GM18861 (cell line): ENCODE results near the gene DBH.

Experiments used
- ATAC-seq: cut with Tn5 transposase; IDR thresholded peaks from one replicate; pipeline ENCODE4 v1.9.1; 2021; ENCODE audit not compliant: unreplicated experiment

DBH gene

GRCh38 chr9:133642708-133643361, 6.7 kb downstream of the DBH start:
- no peak for ATAC-seq

GRCh38 chr9:133643362-133643755, 7.2 kb downstream of the DBH start:
- ATAC-seq: no peak

- ATAC-seq: no peak
These were observed 8.0 kb downstream of the DBH start for GRCh38 chr9:133643978-133644760.

DNA sequence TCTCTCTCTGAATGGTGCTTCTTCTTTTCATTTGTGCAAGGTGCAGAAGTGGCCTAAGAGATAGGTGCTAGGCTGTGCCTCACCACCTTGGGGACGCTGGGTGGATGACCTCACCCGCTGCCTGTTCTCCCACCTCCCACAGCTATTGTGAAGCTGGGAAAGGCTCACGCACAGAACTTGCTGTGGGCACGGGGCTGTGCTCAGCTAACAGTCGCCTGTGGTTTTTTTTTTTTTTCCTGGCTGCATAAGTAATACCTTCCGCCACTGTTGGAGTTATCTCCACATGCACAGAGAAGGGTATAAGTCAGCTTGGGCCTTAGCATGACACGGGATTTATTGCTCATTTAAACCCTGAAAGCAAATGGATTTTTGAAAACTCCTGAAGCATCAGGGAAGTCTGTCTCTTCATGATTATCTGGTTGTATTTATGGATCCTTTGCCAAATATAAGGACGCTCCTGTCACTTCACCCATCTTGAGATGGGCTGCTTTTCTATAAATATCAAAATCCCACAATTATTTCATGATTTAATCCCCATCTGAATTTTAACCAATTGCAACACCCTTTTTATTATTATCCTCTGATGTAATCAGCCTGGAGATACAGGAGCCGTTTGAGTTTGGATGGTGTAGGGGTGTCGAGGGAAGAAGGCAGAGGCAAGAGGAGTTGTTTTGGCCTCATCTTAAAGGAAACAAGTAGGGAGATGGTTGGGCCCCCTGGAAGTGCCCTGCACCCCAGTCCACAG, 9.0 kb downstream of the DBH start:
- no peak for ATAC-seq

- no peak for ATAC-seq
These were observed 11.0 kb downstream of the DBH start for GRCh38 chr9:133647148-133647547.

GRCh38 chr9:133647765-133648469, 11.8 kb downstream of the DBH start:
- no peak for ATAC-seq

DNA sequence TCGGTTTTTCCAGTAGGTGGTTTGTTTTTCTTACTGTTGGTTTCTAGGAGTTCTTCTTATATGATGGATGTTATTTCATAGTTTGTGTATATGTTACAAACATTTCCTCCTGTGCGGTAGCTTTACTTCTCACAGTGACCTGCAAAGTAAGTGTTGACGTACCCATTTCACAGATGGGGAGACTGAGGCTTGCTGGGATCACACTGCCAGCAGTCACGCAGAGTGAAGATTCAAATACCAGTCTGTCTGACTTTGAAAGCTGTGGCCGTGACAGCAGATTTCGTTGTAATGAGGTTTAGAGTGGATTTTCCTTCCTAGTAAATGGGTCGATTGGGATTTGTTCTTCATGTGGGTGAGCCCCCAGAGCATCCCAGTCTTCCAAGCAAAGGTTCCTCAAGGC, 13.0 kb downstream of the DBH start:
- no peak for ATAC-seq

- no peak for ATAC-seq
These were observed 13.9 kb downstream of the DBH start for GRCh38 chr9:133650026-133650425.

- no peak for ATAC-seq
These were observed 17.5 kb downstream of the DBH start for GRCh38 chr9:133653638-133654037.

DNA sequence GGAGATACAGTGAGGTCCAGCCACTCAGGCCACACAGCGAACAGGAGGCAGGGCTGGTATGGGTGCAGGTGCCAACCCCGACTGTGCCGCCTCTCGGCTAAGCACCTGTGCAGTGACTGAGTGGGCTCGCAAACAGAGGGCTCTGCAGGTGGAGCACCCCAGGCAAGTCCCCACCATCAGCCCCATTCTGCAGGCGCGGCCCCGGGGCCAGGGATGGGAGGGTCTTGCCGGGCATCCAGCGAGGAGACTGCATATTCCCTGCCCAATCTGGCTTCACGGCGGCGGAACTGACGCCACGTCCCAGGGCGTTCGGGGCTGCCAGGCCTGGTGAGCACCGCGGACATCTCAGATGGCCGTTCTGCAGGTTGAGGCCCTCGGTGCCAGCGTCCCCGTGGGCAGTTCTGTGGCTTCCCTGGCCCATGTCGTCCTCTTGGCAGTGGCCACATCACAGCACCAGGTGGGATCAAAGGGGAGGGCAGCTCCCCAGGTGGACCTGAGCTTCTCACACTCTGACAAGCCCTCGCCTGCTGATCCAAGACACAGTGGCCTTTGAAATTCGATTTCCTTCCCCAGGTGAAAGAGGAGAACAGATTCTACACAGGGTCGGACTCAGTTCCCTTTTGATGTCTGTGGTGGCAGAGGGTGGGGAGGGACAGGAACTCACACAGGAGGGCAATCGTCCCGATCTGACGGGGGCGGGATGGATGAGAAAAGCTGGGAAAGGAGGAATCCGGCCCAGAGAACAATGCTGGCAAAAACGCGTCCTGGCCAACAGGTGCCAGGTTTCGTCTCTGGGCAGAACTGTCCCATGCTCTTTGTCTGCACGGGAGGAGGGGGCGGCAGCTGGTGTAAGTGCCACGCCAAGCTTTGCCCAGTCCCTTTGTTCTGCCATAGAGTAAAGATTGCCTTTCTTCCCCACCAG, 18.8 kb downstream of the DBH start:
- ATAC-seq: no peak

- ATAC-seq: no peak
These were observed 19.5 kb downstream of the DBH start for GRCh38 chr9:133655701-133656100.

DNA sequence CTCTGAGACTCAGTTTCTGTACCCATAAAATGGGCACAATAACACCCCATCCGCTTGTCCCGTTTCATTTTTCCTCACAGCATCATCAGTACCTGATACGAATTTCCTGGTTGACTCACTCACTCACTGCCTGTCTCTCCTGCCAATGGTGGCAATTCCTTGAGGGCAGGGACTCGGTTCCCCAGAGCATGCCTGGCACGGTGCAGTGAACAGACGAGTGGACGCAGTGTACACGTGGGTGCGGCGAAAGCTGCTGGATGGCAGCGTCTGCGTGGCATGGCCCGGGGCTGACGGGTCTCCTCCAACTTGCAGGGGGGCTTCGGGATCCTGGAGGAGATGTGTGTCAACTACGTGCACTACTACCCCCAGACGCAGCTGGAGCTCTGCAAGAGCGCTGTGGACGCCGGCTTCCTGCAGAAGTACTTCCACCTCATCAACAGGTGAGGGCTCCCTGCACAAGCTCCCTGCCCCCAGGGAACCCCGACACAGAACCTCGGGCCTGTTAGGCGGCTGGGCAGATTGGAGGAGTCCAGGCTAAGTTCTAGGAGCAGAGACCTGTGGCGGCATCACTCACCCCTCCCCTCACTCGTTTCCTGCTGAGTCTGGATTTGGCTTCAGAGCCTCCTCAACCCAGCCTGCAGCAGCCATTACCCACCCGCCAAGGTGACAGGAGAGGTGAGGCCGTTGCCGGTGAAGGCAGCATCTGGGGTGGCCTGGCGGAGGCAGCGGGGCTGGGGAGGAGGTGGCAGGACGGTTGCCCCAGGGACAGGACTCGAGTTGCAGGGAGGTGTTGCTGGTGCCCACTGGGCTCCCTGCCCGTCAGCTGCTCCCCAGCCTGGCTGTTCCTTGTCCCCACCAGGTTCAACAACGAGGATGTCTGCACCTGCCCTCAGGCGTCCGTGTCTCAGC, 20.3 kb downstream of the DBH start:
- ATAC-seq: no peak

DNA sequence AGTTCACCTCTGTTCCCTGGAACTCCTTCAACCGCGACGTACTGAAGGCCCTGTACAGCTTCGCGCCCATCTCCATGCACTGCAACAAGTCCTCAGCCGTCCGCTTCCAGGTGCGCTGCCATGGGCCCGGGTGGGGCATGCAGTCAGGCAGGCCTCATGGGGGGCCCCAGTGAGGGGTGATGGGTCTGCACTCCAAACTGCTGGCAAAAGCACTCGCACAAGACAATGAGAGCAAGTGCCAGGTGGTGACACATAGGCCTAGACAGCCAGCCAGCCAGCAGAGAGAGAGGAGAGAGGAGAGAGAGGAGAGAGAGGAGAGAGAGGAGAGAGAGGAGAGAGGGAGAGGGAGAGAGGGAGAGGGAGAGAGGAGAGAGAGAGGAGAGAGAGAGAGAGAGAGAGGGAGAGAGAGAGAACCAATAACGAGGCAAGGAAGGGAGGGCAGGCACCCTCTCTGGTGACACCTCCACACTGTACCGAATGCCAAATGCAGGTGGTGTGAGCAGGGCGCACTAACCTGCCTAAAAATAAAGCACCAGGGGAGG, 21.0 kb downstream of the DBH start:
- no peak for ATAC-seq

DNA sequence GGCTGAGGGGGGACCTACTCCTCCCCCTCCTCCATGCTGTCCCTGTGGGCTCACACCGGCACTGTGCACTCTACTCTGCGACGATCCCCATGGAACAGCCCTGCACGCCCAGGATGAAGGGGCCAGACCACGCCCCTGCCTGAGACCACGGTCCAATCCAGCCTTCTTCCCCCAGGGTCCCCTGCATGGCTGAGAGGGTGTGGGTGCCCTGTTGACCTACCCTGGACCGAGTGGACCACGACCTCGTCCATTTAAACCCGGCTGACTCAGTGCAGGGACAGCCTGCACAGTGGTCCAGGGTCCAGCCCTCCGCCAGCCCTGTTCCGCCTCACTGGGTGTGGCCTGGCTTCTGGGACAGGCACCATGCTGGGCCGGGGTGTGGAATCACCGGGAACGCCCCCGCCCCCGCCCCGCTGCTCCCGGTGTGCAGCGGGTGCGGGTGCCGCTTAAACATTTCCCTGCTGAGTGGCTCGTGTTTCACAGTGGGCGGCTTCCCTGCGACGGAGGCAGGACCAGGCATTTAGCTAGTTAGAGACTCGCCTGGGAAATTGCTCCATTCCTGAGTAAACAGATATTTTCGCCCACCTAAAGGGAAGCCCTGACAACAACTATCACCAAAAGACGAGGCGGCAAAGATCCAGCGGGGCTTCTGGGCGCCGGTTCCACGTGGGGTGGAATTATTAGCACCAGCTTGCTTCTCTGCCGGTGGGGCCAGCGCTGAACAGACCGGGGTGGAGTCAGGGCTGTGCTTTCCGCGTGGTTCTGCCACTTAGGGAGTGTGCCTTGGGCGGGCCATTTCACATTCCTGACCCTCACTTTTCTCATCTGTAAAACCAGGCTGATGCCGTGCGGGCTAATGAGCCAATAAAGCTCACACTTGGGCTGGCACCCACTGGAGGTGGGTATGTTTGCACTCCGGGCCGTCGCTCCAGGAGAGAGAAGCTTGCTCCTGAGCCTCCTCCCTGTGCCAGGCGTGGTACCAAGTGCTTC, 22.6 kb downstream of the DBH start:
- ATAC-seq: no peak

GRCh38 chr9:133659516-133659915, 23.4 kb downstream of the DBH start:
- no peak for ATAC-seq

- no peak for ATAC-seq
These were observed 25.8 kb downstream of the DBH start for GRCh38 chr9:133661846-133662540.
